Measurements from ENCODE around the gene CDK16.
"Not testable (repeated sequence)": the region's sequence is repeated elsewhere in the genome, so short reads cannot be mapped to it uniquely, and the experiment has no call there.

CDK16 gene

DNA sequence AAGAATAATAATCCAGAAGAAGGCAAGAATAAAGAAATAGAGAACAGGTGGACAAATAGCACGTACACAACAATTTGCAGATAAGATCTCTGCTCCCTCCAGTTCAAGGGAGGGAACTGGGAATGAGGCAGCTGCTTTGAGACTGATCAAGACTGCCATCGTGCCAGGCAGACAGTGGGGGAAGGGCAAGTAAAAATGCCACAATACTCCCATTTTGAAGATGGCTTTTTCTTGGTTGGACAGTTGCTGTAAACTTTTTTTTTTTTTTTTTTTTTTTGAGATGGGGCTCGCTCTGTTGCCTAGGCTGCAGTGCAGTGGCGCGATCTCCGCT lies 31.5 kb downstream of the CDK16 start:
- DNase-seq (ENCODE audit: low read depth, low spot score), result no peak

DNA sequence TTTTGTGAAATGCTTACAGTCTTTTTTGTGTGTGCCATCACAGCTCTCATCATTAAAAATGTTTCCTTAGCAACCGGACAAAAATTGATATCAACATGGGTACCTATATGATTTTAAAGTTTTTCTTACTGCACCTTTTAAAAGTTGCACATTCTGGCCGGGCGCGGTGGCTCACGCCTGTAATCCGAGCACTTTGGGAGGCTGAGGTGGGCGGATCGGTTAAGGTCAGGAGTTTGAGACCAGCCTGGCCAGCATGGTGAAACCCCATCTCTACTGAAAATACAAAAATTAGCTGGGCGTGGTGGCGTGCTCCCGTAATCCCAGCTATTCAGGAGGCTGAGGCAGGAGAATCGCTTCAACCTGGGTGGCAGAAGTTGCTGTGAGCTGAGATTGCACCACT lies 39.1 kb downstream of the CDK16 start:
- DNase-seq (ENCODE audit: low read depth, low spot score), result not testable (repeated sequence)

DNA sequence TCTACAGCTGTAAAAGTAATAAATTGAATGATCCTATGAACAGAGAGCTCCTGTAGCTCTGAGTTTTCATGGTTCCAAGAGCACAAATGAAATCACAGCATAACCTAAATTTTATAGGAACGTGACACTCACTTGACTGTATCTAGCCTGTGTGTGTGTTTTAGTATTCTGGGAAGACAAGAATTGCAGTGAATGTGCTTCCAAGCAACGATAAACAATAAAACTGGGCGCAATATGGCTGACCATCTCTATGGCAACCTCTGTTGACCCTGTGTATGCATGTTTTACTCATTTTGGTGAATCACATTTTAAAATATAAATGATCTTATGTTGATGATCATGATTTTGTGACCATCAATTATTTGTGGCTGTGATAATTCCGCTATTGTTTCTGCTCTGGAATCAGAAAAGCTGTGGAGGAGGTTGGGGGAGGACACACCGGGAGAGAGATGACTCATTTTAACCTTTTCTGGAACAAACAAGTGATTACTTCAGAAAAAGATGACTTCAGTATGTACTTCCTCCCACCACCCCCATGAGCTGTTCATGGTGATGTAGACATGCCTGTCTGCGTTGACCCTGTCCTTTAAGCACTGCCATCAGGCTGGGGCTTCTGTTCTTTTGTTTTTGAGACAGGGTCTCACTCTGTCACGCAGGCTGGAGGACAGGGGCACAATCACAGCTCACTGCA lies 46.1 kb downstream of the CDK16 start:
- no peak for DNase-seq (ENCODE audit: low read depth, low spot score)

DNA sequence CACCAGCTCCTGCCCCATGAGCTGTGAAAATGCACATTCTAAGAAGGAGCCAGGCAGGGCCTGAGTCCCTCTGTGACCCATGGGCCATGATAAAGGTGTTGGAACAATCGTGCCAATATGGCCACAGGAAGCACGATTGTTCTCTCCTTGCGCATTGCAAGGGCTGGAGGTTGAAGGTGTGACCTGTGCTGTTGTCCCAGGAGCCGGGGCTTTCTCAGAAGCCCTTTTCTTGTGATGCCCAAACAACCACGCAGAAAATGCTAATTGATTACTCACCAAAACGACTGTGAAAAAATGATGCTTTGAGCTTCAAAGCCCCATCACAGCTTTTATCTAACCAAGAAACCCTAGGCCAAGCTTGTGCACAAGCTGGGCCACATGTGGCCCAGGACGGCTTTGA lies 48.2 kb downstream of the CDK16 start:
- no peak for DNase-seq (ENCODE audit: low read depth, low spot score)

DNA sequence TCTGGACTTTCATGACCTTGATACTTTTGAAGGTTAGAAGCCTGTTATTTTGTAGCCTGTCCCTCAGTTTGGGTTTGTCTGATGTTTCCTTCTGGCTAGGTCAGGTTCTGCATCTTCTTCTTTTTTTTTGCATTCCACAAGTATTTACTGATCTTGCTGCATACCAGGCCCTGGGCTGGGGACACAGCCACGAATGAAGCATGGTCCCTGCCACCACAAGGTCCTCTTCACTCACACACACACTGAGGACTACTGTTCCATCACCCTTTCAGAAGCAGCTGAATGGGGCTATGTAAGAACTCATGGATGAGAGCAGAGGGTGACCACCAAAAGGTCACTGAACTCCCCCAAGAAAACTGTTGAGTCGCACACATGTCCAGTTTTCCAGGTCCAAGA lies 53.5 kb downstream of the CDK16 start:
- peak; percentile 9 for DNase-seq (ENCODE audit: low read depth, low spot score)

DNA sequence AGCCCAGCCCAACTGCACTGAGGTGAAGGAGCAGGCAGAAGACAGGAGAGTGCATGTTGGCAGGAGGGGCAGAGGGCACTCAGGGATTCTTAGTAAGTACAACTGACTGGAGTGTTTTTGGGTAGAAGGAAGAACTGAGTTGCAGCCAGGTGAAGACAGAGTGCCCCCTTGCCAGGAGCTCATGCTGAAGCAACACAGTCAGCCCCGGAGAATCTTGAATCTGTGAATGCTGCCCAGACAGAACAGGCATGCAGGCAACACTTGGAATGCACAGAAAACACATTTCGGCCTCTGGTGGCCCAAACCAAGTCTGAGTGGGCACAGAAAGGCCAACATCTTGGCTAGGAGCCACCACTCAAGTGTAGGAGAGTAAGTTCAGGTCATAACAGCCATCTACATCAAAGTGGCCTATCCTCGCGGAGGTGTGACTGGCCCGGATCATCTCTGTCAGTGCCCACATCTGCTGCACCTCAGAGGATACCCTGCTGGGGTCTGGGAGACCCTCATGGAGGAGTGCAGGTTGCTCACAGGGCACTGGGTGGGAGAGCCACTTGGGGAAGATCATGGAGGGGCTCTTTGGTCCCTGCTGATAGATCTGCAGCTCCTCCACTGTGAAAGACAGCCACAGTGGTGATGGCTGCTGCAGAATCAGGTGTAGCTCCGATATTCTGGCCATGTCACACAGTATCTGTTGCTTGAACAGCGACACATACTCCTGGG lies 54.7 kb downstream of the CDK16 start:
- DNase-seq (ENCODE audit: low read depth, low spot score), result no peak

DNA sequence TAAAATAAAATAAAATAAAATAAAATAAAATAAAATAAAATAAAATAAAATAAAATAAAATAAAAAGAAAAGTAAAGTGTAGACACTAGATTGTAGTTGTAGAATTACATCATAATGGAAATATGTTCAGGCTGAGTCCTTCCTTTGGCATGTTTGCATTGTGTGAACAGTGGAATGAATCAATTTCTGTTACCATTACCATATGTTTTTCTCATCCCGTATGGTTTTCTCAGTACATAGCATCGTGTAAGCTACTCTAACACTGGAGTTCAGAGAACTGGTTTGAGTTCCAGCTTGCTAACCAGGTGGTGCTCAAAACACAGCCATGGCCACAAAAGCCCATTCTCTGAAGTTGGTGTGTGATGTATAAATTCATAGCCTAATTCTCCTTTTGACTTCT lies 60.2 kb downstream of the CDK16 start:
- no peak for DNase-seq (ENCODE audit: low read depth, low spot score)
